Measurements from ENCODE around the gene YY1AP1.

GRCh38 chr1:155645648-155646047 lies 42.9 kb downstream of the YY1AP1 start:
- TF ChIP-seq BHLHE40 (IDR thresholded peaks at IDR 0.05; ENCODE audit: low read depth, low read length), result no peak
- TF ChIP-seq POLR2A (IDR thresholded peaks at IDR 0.05; ENCODE audit: low read length), result no peak
- no peak for TF ChIP-seq CHD4 (IDR thresholded peaks at IDR 0.05; ENCODE audit: borderline replicate concordance)
- TF ChIP-seq CTCF (IDR thresholded peaks at IDR 0.05), result no peak

Measured in A549 (cell line).